Stomach (tissue), 4 donors: Measurements from ENCODE around the gene HSPA12A.

Source experiments
- EP300 ChIP-seq: sonication (generic); formaldehyde crosslinking; IDR thresholded peaks from one replicate; pipeline ENCODE4 v1.6.1; 2017; ENCODE audit warnings: antibody characterized with exemption
- POLR2A ChIP-seq, 4 donors: fragments of 450-650 bp; IDR thresholded peaks; one replicate each; pipeline ENCODE4 v1.6.1; 2016; ENCODE audit warnings: antibody characterized with exemption in 4 of 4, control low read depth in 2 of 4, mild to moderate bottlenecking in 1 of 4, moderate library complexity in 1 of 4
- POLR2AphosphoS5 ChIP-seq, 3 donors: sonication (generic); formaldehyde crosslinking; IDR thresholded peaks; one replicate each; pipeline ENCODE4 v1.6.1; 2016; ENCODE audit warnings: antibody characterized with exemption in 3 of 3
- TF ChIP-seq, protein P1 (sequence below), 7 experiments: fragments of 450-650 bp in 4 of 7; fragments of 200-600 bp in 3 of 7; sonication (generic) in 3 of 7; IDR thresholded peaks; one replicate each; pipeline ENCODE4 v1.5.1; 2016 to 2019; ENCODE audit warnings: antibody characterized with exemption in 7 of 7, control low read depth in 2 of 7, mild to moderate bottlenecking in 1 of 7

DNA sequence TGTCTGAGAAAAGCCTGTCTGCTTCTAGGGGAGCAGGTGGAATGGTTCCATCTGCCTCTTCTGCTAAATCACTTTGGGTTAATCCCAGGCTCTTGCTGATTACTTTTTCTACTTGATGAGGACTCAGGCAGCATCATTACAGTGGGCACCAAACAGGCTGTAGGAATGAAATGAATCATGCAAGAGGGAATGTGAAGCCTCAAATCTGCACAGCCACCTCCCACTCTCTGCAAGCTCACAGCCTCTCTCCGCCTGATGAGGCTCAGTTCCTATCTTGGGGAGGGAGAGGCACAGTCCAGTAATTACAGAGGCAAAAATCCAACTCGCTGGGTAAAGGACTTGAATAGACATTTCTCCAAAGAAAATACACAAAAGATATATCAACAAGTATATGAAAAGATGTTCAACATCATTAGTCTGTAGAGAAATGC lies 34.0 kb downstream of the HSPA12A start:
- no peak for TF ChIP-seq POLR2A (IDR thresholded peaks at IDR 0.05)
- TF ChIP-seq, protein P1, sequence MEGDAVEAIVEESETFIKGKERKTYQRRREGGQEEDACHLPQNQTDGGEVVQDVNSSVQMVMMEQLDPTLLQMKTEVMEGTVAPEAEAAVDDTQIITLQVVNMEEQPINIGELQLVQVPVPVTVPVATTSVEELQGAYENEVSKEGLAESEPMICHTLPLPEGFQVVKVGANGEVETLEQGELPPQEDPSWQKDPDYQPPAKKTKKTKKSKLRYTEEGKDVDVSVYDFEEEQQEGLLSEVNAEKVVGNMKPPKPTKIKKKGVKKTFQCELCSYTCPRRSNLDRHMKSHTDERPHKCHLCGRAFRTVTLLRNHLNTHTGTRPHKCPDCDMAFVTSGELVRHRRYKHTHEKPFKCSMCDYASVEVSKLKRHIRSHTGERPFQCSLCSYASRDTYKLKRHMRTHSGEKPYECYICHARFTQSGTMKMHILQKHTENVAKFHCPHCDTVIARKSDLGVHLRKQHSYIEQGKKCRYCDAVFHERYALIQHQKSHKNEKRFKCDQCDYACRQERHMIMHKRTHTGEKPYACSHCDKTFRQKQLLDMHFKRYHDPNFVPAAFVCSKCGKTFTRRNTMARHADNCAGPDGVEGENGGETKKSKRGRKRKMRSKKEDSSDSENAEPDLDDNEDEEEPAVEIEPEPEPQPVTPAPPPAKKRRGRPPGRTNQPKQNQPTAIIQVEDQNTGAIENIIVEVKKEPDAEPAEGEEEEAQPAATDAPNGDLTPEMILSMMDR (IDR thresholded peaks at IDR 0.05) = no peak
- no peak for TF ChIP-seq EP300
- TF ChIP-seq POLR2AphosphoS5 (IDR thresholded peaks at IDR 0.05) = no peak
